GM19351 (cell line): Measurements from ENCODE around the gene ALKBH5.

Source experiments
- ATAC-seq: cut with Tn5 transposase; IDR thresholded peaks from one replicate; pipeline ENCODE4 v1.9.1; 2021; ENCODE audit warnings: mild to moderate bottlenecking, moderate library complexity; ENCODE audit not compliant: unreplicated experiment

The ALKBH5 gene

GRCh38 chr17:18238299-18238698 is 54.7 kb downstream of the ALKBH5 start:
- no peak for ATAC-seq

GRCh38 chr17:18240449-18240848 is 56.8 kb downstream of the ALKBH5 start:
- ATAC-seq: no peak

GRCh38 chr17:18241229-18241871 is 57.7 kb downstream of the ALKBH5 start:
- no peak for ATAC-seq

- ATAC-seq: no peak
Measured at GRCh38 chr17:18245038-18245776, 61.6 kb downstream of the ALKBH5 start.

- no peak for ATAC-seq
Measured at GRCh38 chr17:18246109-18246725, 62.6 kb downstream of the ALKBH5 start.

- no peak for ATAC-seq
Measured at GRCh38 chr17:18246880-18247612, 63.4 kb downstream of the ALKBH5 start.

GRCh38 chr17:18247613-18248001 is 64.0 kb downstream of the ALKBH5 start:
- ATAC-seq: no peak

- peak; percentile 51 for ATAC-seq
Measured at GRCh38 chr17:18248300-18248731, 64.7 kb downstream of the ALKBH5 start.

GRCh38 chr17:18248811-18249210 is 65.2 kb downstream of the ALKBH5 start:
- ATAC-seq: no peak

GRCh38 chr17:18250259-18250658 is 66.6 kb downstream of the ALKBH5 start:
- ATAC-seq: no peak

GRCh38 chr17:18250708-18251107 is 67.1 kb downstream of the ALKBH5 start:
- ATAC-seq: no peak

- no peak for ATAC-seq
Measured at GRCh38 chr17:18251204-18251603, 67.6 kb downstream of the ALKBH5 start.

- ATAC-seq: no peak
Measured at GRCh38 chr17:18252160-18252559, 68.5 kb downstream of the ALKBH5 start.

- no peak for ATAC-seq
Measured at GRCh38 chr17:18253187-18253884, 69.7 kb downstream of the ALKBH5 start.

GRCh38 chr17:18253947-18254821 is 70.6 kb downstream of the ALKBH5 start:
- no peak for ATAC-seq

- ATAC-seq: no peak
Measured at GRCh38 chr17:18254888-18255649, 71.4 kb downstream of the ALKBH5 start.

- no peak for ATAC-seq
Measured at GRCh38 chr17:18256351-18256750, 72.7 kb downstream of the ALKBH5 start.

- no peak for ATAC-seq
Measured at GRCh38 chr17:18256776-18257175, 73.1 kb downstream of the ALKBH5 start.
